Stimulated activated CD4-positive, alpha-beta T cell treated with anti-CD3 and anti-CD28 coated beads, Interleukin-1b, Interleukin-23, amount 100 ng/mL, for 1 hour (primary cell): Measurements from ENCODE around the gene MYOM3.
"Not testable (repeated sequence)": the region's sequence is repeated elsewhere in the genome, so short reads cannot be mapped to it uniquely, and the experiment has no call there.

Experiments
- DNase-seq, 2 donors: peaks; one replicate each; pipeline ENCODE4 v3.0.0-alpha.2; 2020; ENCODE audit warnings: low read depth in 2 of 2

Gene MYOM3

DNA sequence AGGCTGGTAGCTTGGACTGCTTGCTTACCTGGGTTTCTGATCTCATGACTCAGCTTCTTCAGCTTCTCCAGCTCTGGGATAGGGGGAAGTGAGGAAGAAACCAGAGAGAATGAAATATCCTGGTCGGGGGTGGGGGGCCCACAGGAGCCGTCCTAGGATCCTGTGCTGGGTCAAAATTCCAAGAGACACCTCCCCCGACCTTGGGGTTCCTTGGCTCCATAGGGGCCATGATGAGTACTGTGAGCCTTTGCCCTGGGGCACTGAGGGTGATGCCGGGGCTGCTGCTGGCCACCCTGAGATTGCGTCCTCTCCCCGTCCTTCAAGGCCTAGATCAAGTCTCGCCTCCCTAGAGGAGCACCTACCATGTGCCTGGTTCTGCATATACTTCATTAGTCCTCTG lies 40.0 kb downstream of the MYOM3 start:
- no peak for DNase-seq

DNA sequence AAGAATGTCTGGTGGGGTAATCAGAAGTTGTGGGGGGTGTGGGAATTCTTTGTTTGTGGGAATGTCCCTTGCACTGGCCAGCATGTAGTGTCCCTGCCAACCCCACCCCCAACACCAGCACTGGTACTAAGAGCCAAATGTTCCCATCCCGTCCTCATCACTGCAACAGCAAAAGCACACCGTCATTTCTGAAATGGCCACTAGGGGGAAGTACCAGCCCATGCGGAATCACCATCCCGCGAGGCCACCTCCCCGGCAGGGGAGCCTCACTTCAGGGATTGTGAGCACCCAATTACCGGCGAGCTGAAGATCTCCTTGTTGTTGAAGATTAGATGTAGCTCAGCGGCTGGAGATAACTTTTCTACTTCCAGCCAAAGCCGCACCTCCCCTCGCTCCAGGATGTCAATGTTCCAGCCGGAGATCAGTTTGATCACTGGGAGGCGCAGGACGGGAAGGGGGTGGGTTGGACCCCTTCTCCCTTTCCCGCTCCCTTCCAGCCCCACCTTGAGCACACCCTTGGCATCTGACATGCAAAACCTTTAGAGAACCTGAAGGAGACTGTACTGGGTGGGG lies 41.0 kb downstream of the MYOM3 start:
- peak; percentile 38 to 60 for DNase-seq

DNA sequence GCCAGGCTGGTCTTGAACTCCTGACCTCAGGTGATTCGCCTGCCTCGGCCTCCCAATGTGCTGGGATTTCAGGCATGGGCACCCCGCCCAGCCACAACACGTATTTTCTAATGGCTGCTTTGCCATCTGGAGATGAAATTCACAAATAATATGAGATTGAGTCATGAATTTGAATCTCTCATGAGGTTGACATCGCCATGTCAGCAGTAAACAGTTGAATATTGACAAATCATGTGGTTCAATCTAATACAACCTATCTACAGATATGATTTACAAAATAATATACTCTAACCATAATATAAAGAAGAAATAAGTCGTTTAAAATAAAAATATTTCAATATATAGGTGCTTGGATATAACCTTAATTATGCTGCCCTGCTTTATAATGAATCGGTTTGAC lies 42.1 kb downstream of the MYOM3 start:
- no peak for DNase-seq

DNA sequence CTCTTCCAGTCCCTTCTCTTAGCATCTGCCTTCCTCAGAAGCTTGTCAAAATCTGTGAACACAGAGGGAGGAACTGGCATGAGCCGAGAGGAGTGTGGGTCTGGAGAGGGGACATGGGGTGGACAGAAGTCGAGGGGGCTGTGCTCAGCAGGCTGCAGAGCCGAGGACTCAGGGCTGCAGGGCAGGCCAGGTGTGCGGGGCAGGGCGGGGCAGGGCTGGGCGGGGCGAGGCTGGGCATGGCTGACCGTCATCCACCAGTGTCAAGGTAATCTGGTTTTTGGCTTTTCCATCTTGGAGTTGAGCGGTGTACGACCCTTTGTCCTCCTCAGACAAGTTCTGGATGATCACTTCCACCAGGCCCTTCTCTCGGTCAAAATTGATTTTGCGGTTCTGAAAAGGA lies 44.0 kb downstream of the MYOM3 start:
- no peak for DNase-seq

DNA sequence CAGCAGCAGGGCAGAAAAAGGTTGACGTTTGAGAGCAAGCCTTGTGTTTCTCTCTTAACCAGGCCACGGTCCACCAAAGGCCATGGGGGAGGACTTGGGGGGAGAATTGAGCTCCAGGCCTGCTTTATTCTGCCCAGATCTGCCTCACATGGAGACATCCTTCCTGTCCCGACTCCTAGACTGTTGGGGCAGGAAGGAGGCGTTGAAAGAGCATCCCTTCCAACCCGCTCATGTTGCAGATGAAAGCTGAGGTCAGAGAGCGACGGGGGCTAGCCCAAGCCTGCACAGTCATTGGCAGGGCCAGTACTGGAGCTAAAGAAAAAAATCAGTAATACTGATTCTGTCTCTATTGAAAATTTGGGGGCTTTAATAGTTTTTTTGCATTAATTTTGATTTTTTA lies 46.6 kb downstream of the MYOM3 start:
- no peak for DNase-seq

DNA sequence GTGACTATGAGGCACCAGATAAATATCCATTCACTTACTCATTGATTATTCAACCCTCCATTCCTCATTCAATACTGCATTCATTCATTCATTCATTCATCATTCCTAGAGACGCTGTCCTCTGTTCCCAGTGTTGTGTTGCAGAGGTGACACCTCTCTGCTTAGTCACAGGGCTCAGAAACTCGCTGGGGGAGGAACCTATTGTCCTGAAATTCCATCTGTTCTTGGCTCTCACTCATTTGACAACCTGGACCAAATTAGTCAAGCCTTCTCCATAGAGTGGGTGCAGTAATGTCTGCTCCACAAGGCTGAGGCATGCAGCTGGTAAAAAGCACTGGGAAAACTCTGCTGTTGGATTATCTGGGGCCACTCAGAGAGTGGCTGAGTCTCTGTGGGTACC lies 49.7 kb downstream of the MYOM3 start:
- no peak for DNase-seq

DNA sequence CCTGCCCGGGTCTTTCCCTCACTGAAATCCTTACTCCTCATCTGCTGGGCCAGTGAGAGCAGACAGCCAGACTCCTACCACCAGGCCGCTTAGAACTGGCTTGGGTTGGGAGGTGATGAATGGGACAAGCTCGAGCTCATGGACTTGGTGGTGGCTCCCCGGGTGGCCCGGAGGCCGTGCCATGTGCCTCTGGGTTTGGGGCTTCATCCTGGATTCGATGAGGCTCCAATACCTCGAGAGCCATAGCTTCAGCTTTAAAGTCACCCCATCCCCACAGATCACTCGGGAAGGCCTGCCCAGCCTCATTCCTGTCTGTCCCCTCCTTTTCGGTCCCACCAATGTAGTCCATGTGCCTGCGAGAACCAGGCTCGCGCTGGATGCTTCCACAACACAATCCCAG lies 51.5 kb downstream of the MYOM3 start:
- no peak for DNase-seq

DNA sequence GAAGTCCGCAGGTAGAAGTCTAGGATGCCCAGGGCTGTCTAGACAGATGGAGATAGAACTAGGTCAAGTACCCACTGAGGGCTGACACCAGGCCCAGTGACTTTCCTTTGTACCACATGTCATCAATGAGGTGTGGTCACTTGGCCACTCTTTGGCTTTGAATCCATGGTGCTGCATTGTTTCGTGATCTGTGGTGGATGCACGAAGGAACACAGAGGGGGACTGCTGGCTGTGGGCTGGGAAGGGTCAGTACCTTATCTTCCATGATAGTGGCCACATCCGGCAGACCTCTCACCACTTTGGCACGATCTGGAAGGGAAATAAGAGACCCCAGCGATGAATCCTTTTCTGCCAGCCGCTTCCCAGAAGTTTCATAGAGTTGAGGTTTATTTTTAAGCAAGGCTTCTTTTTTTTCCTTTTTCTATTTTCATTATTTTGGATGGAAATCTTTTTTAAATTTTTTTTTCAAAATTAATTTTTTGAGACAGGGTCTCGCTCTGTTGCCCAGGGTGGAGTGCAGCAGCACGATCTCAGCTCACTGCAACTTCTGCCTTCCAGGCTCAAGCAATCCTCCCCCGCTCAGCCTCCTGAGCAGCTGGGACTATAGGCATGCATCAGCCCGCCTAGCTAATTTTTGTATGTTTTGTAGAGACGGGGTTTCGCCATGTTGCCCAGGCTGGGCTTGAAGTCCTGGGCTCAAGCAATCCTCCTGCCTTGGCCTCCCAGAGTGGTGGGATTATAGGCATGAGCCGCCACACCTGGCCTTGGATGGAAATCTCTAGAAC lies 53.1 kb downstream of the MYOM3 start:
- DNase-seq, result no peak

DNA sequence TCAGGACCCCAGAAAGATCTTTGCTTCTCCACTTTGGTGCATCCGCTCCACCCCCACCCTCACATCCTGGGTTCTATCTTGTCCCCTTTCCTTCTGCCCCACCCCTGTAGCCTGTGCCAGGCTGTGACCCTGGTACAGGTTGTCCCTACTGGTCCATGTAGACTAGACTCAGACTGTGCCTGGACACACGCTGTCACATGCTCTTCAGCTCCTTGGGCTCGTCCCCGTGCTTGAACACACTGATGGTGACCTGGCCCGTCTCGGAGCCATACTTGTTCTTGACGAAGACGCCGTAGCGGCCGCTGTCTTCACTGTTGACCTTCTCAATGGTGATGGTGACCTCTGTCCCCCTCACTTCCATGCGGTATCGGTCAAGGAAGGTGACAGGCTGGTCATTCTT lies 54.8 kb downstream of the MYOM3 start:
- DNase-seq, result no peak

DNA sequence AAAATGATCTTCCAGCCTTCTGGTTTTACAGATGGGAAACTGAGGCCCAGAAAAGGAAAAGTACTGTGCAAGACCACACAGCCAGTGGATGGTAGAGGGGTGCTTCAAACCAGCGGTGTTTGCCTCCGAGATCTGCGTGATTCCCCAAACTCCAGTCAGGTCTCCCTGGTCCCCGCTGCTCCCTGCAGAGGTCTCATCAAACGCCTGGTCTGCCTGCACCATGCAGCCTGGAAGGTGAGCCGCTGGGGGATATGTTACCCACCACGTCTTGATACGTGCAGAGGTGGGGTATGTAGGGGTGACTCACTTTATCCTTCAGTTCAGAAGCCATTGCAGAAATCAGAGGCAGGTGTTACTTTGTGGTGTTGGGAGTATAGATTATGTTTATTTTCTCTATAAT lies 56.3 kb downstream of the MYOM3 start:
- DNase-seq, result no peak

DNA sequence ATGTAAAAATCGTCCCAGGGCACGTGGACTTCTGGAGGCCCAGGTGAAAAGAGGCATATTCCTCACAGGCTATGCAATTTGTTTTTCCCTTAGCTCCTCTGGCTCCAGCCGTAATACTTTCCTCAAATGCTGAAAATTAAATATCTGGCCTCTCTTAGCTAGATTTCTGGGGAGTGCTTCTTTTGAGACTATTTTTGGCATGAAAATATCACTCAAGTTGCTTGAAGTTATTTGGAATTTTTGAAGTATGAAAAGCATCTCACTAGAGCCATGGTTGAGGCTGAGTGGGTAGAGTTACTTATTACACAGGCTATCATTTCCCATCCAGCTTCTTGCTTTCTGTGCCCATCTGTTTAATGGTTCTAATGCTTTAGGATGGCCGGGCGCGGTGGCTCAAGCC lies 59.7 kb downstream of the MYOM3 start:
- no peak for DNase-seq

DNA sequence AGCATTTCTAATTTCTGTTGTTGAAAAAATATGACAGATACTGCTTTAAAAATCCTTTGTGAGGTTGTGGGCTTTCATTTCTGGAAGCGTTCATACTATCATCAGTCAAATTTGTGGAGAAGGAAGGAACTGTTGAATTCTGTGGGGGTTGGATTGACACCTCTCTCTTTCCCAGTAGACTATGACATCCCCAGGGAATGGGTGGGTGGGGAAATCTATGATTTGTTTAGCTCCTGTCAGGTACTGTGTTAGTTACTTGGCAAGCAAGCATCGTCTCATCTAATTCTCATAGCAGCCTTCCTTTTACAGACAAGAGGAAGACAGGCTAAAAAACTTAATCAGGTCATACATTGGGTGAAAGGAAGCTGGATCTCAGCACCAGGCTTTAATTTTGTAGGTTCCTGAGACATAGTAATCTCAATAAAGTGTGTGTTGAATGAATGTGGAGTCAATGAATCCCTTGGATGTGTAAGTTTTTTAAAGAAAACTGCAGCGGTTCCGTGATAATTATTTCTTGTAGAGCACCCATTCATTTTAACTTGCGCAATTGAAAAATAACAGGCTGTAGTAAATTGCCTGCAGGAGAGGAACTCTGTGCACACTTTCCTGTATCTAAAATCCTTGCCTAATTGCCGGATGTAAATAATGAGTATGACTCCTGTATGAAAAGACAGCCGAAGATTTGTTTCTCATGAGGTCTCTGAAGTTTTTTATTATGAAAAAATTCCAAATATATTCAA lies 60.6 kb downstream of the MYOM3 start:
- no peak for DNase-seq

DNA sequence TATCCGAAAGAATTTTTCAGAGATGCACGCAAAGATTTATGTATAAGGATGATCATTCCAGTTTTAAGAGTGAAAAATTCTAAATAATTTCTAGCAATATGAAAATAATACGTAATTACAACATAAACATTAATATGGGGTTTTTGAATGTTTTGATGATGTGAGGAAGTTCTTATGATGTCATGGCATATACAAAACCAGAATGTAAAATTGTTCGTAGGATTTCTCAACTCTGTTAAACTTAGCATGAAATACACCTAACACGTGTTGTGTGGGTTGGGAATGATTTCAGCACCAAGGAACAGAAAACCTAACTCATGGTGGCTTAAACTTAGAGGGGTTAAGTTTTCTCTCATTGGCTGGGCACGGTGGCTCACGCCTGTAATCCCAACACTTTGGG lies 62.2 kb downstream of the MYOM3 start:
- DNase-seq, result no peak

DNA sequence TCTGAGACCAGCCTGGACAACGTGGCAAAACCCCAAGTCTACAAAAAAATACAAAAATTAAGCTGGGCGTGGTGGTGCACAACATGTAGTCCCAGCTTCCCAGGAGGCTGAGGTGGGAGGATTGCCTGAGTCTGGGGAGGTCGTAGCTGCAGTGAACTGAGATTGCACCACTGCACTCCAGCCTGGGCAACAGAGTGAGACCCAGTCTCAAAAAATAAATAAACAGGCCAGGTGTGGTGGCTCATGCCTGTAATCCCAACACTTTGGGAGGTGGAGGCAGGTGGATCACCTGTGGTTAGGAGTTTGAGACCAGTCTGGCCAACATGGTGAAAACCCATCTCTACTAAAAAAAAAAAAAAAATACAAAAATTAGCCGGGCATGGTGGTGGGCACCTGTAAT lies 63.0 kb downstream of the MYOM3 start:
- not testable (repeated sequence) for DNase-seq

DNA sequence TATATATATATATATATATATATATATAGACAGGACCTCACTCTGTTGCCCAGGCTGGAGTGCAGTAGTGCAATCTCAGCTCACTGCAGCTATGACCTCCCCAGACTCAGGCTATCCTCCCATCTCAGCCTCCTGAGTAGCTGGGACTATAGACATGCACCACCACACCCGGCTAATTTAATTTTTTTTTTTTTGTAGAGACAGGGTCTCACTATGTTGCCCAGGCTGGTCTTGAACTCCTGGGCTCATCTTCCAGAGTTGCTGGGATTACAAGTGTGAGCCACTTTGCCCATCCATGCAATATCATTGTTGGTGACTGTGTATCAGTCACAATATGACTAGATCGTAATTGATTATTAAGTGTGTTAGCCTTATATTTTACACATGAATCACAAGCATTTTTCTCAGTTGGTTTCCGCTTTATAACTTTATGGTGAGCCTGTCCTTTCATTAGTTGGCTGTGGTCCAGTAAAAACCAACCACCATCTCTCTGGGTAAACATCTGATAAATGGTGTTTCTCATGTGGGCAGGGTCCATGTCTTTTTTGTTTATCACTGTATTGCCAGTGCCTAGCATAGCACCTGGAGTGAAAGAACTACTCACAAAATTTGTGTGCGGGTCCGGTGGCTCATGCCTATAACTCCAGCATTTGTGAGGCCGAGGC lies 63.6 kb downstream of the MYOM3 start:
- no peak for DNase-seq

DNA sequence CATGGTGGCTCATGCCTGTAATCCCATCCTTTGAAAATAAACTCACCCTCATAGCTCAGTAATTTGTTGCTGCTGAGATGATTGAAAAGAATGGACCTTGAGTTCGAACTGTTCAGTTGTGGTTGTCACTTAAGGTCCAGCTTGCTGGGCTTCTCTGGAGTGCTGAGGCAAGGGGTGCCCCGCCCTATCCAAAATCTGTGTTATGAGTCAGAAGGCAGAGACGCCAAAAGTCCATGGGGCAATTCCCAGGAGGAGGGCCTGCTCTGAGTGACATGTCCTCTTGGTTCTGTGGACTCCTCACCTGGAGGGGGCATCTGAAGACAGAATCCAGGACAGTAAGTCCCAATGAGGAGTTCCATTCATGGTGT lies 64.8 kb downstream of the MYOM3 start:
- no peak for DNase-seq

DNA sequence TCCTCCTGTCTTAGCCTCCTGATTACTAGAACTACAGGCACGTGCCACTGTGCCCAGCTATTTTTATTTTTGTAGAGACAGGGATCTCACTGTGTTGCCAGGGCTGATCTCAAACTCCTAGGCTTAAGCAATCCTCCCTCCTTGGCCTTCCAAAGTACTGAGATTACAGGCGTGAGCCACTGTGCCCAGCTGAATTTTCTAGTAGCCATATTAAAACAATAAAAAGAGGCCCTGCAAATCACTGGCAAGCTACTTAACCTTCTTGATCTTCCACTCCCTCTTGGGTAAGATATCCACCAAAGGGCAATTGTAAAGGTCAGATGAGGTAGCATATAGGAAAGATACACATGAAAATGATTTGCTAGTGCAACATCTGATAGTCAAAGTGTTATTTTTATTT lies 66.2 kb downstream of the MYOM3 start:
- no peak for DNase-seq

DNA sequence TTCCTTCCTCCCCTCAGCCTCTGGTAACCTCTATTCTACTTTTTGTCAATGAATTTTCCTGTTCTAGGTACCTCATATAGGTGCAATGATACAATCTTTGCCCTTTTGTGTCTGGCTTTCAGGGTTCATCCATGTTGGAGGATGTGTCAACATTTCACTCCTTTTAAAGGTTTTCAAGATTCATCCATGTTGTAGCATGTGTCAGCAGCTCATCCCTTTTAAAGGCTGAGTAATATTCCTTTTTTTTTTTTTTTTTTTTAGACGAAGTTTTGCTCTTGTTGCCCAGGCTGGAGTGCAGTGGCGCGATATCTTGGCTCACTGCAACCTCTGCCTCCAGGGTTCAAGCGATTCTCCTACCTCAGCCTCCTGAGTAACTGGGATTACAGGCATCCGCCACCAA lies 67.3 kb downstream of the MYOM3 start:
- DNase-seq, result not testable (repeated sequence)

DNA sequence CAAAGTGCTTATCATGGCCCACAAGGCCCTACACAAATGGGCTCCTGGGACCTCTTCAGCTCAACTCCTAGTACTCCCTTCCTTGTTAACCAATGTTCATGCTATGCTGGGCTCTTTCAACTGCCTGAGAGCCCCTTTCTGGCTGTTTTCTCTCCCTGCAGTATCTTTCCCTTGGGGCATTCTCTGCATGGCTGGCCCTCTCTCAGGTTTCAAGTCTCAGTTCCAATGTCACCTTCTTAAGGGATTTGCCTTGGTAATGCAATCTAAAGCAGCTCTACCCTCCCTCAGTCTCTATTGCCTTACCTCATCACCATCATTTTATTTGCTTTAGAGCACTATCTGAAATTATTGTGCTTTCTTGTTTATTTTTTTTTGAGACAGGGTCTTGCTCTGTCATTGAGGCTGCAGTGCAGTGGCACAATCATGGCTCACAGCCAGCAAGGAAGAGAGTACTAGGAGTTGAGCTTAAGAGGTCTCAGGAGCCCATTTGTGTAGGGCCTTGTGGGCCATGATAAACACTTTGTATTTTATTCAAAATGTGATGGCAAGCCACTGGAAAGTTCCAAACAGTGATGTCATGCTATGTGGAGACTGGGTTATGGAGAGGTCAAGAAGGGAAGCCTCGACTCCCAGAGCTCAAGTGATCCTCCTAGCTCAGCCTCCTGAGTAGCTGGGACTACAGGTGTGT lies 68.4 kb downstream of the MYOM3 start:
- no peak for DNase-seq

DNA sequence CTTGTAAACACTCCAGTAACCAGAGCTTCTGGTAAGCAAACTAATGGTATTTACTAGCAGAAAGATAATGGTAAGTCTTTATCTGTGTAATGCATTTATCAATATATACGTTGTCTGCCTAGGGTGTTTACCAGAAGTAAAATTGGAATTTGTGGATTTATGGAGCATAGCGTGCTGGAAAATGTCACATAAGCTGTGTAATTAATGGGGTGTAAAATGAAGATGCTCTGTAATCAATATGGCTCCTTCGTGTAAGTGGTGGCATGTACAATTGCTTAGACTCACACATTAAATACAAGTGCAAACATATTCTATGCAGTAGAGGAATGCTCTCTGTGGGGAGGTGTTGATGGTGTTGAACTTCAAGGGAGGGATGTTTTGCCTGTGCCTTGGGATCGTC lies 69.6 kb downstream of the MYOM3 start:
- DNase-seq, result no peak

DNA sequence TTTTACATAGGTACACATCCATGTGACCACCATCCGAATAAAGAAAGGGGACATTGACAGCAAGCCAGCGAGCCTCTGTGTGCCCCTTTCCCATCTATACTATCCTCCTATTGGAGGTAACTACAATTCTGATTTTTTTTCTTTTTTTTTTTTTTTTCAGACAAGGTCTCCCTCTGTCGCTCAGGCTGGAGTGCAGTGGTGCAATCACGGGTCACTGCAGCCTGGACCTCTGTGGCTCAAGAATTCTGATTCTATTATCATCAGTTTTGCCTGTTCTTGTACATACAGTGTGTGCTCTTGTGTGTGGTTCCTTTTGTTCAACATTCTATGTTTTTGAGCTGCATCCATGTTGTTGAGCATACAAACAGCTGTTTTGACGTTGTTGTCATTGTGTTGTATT lies 75.8 kb downstream of the MYOM3 start:
- DNase-seq, result no peak

DNA sequence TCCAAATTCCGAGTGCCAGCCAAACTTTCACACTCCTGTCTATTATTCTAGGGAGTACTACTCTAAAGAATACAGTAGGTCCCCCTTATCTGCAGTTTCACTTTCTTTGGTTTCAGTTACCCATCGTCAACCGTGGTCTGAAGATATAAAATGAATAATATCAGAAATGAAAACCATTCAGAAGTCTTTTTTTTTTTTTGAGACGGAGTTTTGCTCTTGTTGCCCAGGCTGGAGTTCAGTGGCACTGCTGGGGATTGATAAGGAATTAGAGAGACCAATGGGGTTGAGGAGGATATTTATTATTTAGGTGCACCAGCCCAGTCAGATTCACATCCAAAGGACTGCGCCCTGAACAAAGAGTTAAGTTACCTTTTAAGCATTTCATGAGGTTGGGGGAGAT lies 79.0 kb downstream of the MYOM3 start:
- no peak for DNase-seq
